RPMI7951 (cell line): ENCODE results near the gene SRRM2. TPM values are rescaled to one million over a fixed set of nuclear protein-coding genes. Genes with fewer than 3 reads are reported as not detected.

ENCODE experiments used
- DNase-seq: peaks from one replicate; pipeline ENCODE4 v3.0.0-alpha.2; 2012; ENCODE audit warnings: low read depth
- total RNA-seq: library from RNA; depleted of rRNA; stranded (reverse); fragments of >200 nt; shearing (Covaris generic); gene quantifications from 2 replicates; pipeline ENCODE4 v1.2.3, GENCODE V29; 2014; rRNA removed

Gene SRRM2
- total RNA-seq = 20.5 and 40.0 TPM in 2 replicates

GRCh38 chr16:2752035-2752849 is at the start of gene SRRM2:
SRRM2 (plus strand) TSS chr16:2752638; CDS start chr16:2756365, 3,727 bp downstream.
- DNase-seq = peak; percentile 92

- no peak for DNase-seq
Observed at GRCh38 chr16:2702871-2703745, 49.3 kb upstream of the SRRM2 start.

GRCh38 chr16:2704166-2704982 is 48.1 kb upstream of the SRRM2 start:
- no peak for DNase-seq

GRCh38 chr16:2704983-2705275 is 47.5 kb upstream of the SRRM2 start:
- no peak for DNase-seq

- no peak for DNase-seq
Observed at GRCh38 chr16:2705351-2705750, 47.1 kb upstream of the SRRM2 start.

GRCh38 chr16:2706085-2706484 is 46.4 kb upstream of the SRRM2 start:
- no peak for DNase-seq

- DNase-seq = no peak
Observed at GRCh38 chr16:2706611-2707311, 45.7 kb upstream of the SRRM2 start.

GRCh38 chr16:2707368-2708289 is 44.8 kb upstream of the SRRM2 start:
- no peak for DNase-seq

- DNase-seq = no peak
Observed at GRCh38 chr16:2708290-2708639, 44.2 kb upstream of the SRRM2 start.

GRCh38 chr16:2708955-2709587 is 43.4 kb upstream of the SRRM2 start:
- no peak for DNase-seq

- DNase-seq = no peak
Observed at GRCh38 chr16:2709588-2709984, 42.9 kb upstream of the SRRM2 start.

- DNase-seq = no peak
Observed at GRCh38 chr16:2710021-2710710, 42.3 kb upstream of the SRRM2 start.

- no peak for DNase-seq
Observed at GRCh38 chr16:2710711-2711231, 41.7 kb upstream of the SRRM2 start.

GRCh38 chr16:2711370-2712062 is 40.9 kb upstream of the SRRM2 start:
- DNase-seq = no peak

GRCh38 chr16:2712063-2712441 is 40.4 kb upstream of the SRRM2 start:
- DNase-seq = no peak

- no peak for DNase-seq
Observed at GRCh38 chr16:2712546-2712945, 39.9 kb upstream of the SRRM2 start.

- no peak for DNase-seq
Observed at GRCh38 chr16:2713523-2713922, 38.9 kb upstream of the SRRM2 start.

- DNase-seq = no peak
Observed at GRCh38 chr16:2713985-2714774, 38.3 kb upstream of the SRRM2 start.
